Lung (tissue), 10 donors: ENCODE measurements around the gene CFC1B. TPM values are rescaled to one million over a fixed set of nuclear protein-coding genes. Genes with fewer than 3 reads are reported as not detected.
"Not testable (repeated sequence)": the region's sequence is repeated elsewhere in the genome, so short reads cannot be mapped to it uniquely, and the experiment has no call there.

Experiments used
- ATAC-seq: fragments of 200-7000 bp; cut with Tn5 transposase; one replicate; pipeline ENCODE4 v1.9.1; 2020; ENCODE audit warnings: moderate number of reproducible peaks; ENCODE audit not compliant: insufficient read depth, low FRiP score
- DNase-seq, 3 donors: peaks; one replicate each; pipeline ENCODE4 v3.0.0-alpha.2; 2013 to 2017
- H3K27ac ChIP-seq, 2 donors: one replicate each; pipeline ENCODE4 v1.5.1; 2013; ENCODE audit warnings: mild to moderate bottlenecking in 2 of 2, moderate library complexity in 2 of 2, control low read depth in 1 of 2, inconsistent platforms in 1 of 2, low read depth in 1 of 2, low read length in 1 of 2
- H3K27me3 ChIP-seq, 3 donors: one replicate each; pipeline ENCODE4 v1.5.1; 2013; ENCODE audit warnings: low read length in 2 of 3; ENCODE audit not compliant: control insufficient read depth in 3 of 3, insufficient read depth in 3 of 3
- H3K36me3 ChIP-seq, 4 donors: one replicate each; pipeline ENCODE4 v1.5.1; 2013; ENCODE audit warnings: low read length in 4 of 4, mild to moderate bottlenecking in 1 of 4, moderate library complexity in 1 of 4; ENCODE audit not compliant: control insufficient read depth in 4 of 4, insufficient read depth in 4 of 4
- H3K4me1 ChIP-seq, 5 donors: one replicate each; pipeline ENCODE4 v1.5.1; 2013; ENCODE audit warnings: low read length in 5 of 5, mild to moderate bottlenecking in 2 of 5, moderate library complexity in 1 of 5; ENCODE audit not compliant: control insufficient read depth in 5 of 5, insufficient read depth in 5 of 5
- H3K4me3 ChIP-seq: one replicate; pipeline ENCODE4 v1.5.1; 2013; ENCODE audit warnings: mild to moderate bottlenecking, control low read depth, moderate library complexity
- H3K9ac ChIP-seq, 2 donors: one replicate each; pipeline ENCODE4 v1.5.1; 2013; ENCODE audit warnings: low read length in 2 of 2, control low read depth in 1 of 2; ENCODE audit not compliant: insufficient read depth in 1 of 2
- H3K9me3 ChIP-seq, 4 donors: one replicate each; pipeline ENCODE4 v1.5.1; 2013; ENCODE audit warnings: low read length in 3 of 4, mild to moderate bottlenecking in 1 of 4, moderate library complexity in 1 of 4; ENCODE audit not compliant: control insufficient read depth in 4 of 4, insufficient read depth in 3 of 4
- WGBS, 2 donors: extraction: QIAGEN DNeasy Blood & Tissue Kit; methylation state at CpG; one replicate each; pipeline ENCODE4 v1.1.7; 2013; 5-methylcytosine and 5-hydroxymethylcytosine counted together
- polyA plus RNA-seq, 2 donors: library from polyadenylated mRNA; stranded (reverse); fragments of 200-250 nt; gene quantifications; one replicate each; pipeline ENCODE4 v1.2.1, GENCODE V29; 2013
- total RNA-seq, 2 donors: library from RNA; depleted of rRNA in 1 of 2; stranded (reverse); fragments of >200 nt in 1 of 2; gene quantifications; one replicate each; pipeline ENCODE4 v1.2.1, GENCODE V29; 2014 to 2021
- donor health status: Bipolar disorder and iron deficiency.
- donor health status: healthy.
- donor health status: DM: yes; HTN: yes; CAD: no.

Gene CFC1B
- total and polyA plus RNA-seq, 4 donors: 0.18 TPM; not detected in 3

DNA sequence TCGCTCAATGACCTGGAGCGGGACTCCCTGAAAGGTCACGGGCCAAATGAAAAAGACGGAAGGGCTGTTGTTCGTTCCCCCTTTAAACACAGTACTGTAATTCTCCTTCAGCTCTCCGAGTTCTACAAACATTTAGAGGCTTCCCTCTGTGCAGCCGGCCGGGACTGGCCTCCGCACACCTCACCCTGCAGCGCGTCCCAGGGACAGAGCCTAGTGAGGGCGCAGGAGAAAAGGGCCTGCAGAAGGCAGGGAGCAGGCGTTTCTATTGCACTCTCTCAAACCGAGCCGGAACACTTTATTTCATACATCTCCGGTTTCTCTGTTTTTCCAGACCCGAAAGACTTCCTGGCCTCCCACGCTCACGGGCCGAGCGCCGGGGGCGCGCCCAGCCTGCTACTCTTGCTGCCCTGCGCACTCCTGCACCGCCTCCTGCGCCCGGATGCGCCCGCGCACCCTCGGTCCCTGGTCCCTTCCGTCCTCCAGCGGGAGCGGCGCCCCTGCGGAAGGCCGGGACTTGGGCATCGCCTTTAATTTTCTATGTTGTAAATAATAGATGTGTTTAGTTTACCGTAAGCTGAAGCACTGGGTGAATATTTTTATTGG is 6.4 kb downstream of the CFC1B start:
- H3K9me3 ChIP-seq, H3K36me3 ChIP-seq, H3K4me1 ChIP-seq, H3K4me3 ChIP-seq, H3K27me3 ChIP-seq, H3K27ac ChIP-seq, H3K9ac ChIP-seq, DNase-seq: not testable (repeated sequence)
- peak; percentile 53 for ATAC-seq
- no CpG with 5 or more reads among the region's 40 CpGs for WGBS, 2 donors

DNA sequence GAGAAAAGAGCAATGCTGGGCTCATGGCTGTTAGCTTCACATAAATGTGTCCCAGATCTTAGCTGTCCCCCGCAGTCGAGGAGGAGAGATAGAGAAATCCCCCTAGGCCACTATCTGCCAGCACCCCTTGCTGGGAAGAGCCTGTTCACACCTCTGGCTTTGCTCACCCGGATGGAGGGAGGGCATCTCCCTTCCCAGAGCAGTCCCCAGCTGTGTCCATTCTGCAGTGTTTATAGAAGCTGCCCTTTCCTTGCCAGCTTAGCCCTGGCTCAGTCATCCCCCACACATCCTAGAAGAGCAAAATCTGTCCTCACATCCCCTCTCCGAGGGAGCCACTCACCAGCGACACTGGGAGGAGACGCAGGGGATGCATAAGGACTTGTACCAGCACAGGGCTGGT is 8.5 kb downstream of the CFC1B start:
- H3K27ac ChIP-seq, H3K27me3 ChIP-seq, H3K9me3 ChIP-seq, DNase-seq, H3K36me3 ChIP-seq, H3K4me1 ChIP-seq, H3K9ac ChIP-seq, H3K4me3 ChIP-seq, ATAC-seq: not testable (repeated sequence)
- no CpG with 5 or more reads among the region's 6 CpGs for WGBS, 2 donors

- DNase-seq, H3K9ac ChIP-seq, H3K36me3 ChIP-seq, H3K4me1 ChIP-seq, H3K9me3 ChIP-seq, H3K27me3 ChIP-seq, H3K4me3 ChIP-seq, ATAC-seq, H3K27ac ChIP-seq: not testable (repeated sequence)
- WGBS, 2 donors: no CpG with 5 or more reads among the region's 4 CpGs
Measured at GRCh38 chr2:130530212-130530611, 9.2 kb downstream of the CFC1B start.

DNA sequence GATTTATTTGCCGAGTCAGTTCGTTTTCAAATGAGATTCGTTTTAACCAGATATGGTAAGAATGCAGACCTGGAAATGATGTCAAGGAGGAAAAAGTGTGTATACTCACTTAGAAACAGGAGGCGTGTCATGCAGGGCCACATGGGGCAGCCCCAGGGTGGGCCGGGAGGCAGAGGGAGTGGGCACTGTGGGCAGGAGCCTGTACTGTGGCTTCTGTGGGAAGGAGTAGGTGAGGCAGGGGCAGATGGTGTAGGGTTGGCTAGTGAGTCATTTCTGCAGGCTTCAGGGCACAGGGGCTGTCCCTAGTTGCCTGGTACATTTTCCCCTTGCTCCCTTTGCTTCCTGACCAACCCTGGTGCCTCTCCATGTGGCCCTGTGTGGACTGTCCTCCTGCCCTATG is 10.2 kb downstream of the CFC1B start:
- H3K9me3 ChIP-seq, H3K9ac ChIP-seq, H3K27ac ChIP-seq, H3K36me3 ChIP-seq, H3K27me3 ChIP-seq, ATAC-seq, H3K4me3 ChIP-seq, H3K4me1 ChIP-seq, DNase-seq: not testable (repeated sequence)
- WGBS, 2 donors: no CpG with 5 or more reads among the region's 5 CpGs

GRCh38 chr2:130531672-130532071 is 10.7 kb downstream of the CFC1B start:
- ATAC-seq, H3K27ac ChIP-seq, H3K9me3 ChIP-seq, H3K27me3 ChIP-seq, DNase-seq, H3K9ac ChIP-seq, H3K36me3 ChIP-seq, H3K4me1 ChIP-seq, H3K4me3 ChIP-seq: not testable (repeated sequence)
- WGBS, 2 donors: no CpG with 5 or more reads among the region's 9 CpGs

GRCh38 chr2:130536654-130537053 is 15.6 kb downstream of the CFC1B start:
- H3K9ac ChIP-seq, H3K27ac ChIP-seq, ATAC-seq, H3K9me3 ChIP-seq, H3K4me1 ChIP-seq, H3K36me3 ChIP-seq, H3K27me3 ChIP-seq, H3K4me3 ChIP-seq, DNase-seq: not testable (repeated sequence)
- no CpG with 5 or more reads among the region's 7 CpGs for WGBS, 2 donors

- not testable (repeated sequence) for ATAC-seq, DNase-seq, H3K27me3 ChIP-seq, H3K36me3 ChIP-seq, H3K27ac ChIP-seq, H3K4me3 ChIP-seq, H3K9me3 ChIP-seq, H3K4me1 ChIP-seq, H3K9ac ChIP-seq
- no CpG with 5 or more reads among the region's 9 CpGs for WGBS, 2 donors
Measured at GRCh38 chr2:130538271-130538670, 17.2 kb downstream of the CFC1B start.

DNA sequence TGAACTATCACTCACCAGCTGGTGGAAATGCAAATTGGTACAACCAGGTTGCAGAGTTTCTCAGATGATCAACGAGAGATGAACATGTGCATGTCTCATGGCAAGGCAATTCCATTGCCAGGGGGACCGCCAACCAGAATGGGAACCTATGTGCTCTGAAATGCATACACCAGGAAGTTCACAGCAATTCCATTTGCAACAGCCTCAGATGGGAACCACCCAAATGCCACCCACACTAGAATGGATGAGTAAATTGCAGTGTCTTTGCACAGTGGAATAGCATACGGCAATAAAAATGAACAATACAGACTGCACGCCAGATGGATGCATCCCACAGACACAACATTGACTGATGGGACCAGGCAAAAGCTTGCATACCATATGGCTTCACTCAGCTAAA is 21.8 kb downstream of the CFC1B start:
- H3K9me3 ChIP-seq, DNase-seq, H3K9ac ChIP-seq, H3K4me3 ChIP-seq, H3K36me3 ChIP-seq, H3K4me1 ChIP-seq, H3K27me3 ChIP-seq, H3K27ac ChIP-seq, ATAC-seq: not testable (repeated sequence)
- no CpG with 5 or more reads among the region's 4 CpGs for WGBS, 2 donors
